Keratinocyte (primary cell): ENCODE data around the gene BEGAIN. TPM values are rescaled to one million over a fixed set of nuclear protein-coding genes. Genes with fewer than 3 reads are reported as not detected.

Experiments
- DNase-seq: peaks from one replicate; pipeline ENCODE4 v3.0.0-alpha.2; 2011; ENCODE audit warnings: low read depth, missing footprints, low spot score
- FAIRE-seq: peaks from 2 replicates; lab custom pipeline; 2011; peaks lifted over from hg19 to GRCh38; lab: Jason Lieb, UNC
- H2AFZ ChIP-seq: 2 replicates; pipeline ENCODE4 v1.6.0; 2012; ENCODE audit warnings: low read length, control low read depth, inconsistent platforms; ENCODE audit not compliant: control insufficient read depth
- H3K27ac ChIP-seq: 2 replicates; pipeline ENCODE4 v1.5.1; 2011; ENCODE audit warnings: low read length; ENCODE audit not compliant: control insufficient read depth, insufficient read depth
- H3K27me3 ChIP-seq: 3 replicates; pipeline ENCODE4 v1.6.0; 2011; ENCODE audit warnings: low read length; ENCODE audit not compliant: control insufficient read depth, insufficient read depth; ENCODE audit errors: extremely low read depth
- H3K36me3 ChIP-seq, 2 experiments: 2 replicates in 1 of 2; 3 replicates in 1 of 2; pipeline ENCODE4 v1.5.1; 2011; ENCODE audit warnings: low read length in 2 of 2, mild to moderate bottlenecking in 1 of 2; ENCODE audit not compliant: control insufficient read depth in 2 of 2, insufficient read depth in 2 of 2; ENCODE audit errors: extremely low read depth in 1 of 2
- H3K4me1 ChIP-seq: 3 replicates; pipeline ENCODE4 v1.5.1; 2011; ENCODE audit warnings: low read length; ENCODE audit not compliant: control insufficient read depth, insufficient read depth; ENCODE audit errors: extremely low read depth
- H3K4me2 ChIP-seq: 3 replicates; pipeline ENCODE4 v1.6.0; 2011; ENCODE audit warnings: low read depth, low read length; ENCODE audit not compliant: control insufficient read depth, insufficient read depth; ENCODE audit errors: extremely low read depth
- H3K4me3 ChIP-seq, 3 experiments: fragments of 200-600 bp in 1 of 3; sonication (generic) in 1 of 3; 2 replicates in 2 of 3; 3 replicates in 1 of 3; pipeline ENCODE4 v1.5.1; 2011 to 2016; ENCODE audit warnings: low read length in 3 of 3, mild to moderate bottlenecking in 3 of 3, control low read depth in 2 of 3, inconsistent platforms in 1 of 3, low read depth in 1 of 3, mixed read lengths in 1 of 3, mixed run types in 1 of 3, moderate library complexity in 1 of 3; ENCODE audit not compliant: control insufficient read depth in 2 of 3, insufficient read depth in 2 of 3; ENCODE audit errors: extremely low read depth in 1 of 3
- H3K79me2 ChIP-seq: 2 replicates; pipeline ENCODE4 v1.6.0; 2012; ENCODE audit warnings: low read length; ENCODE audit not compliant: control insufficient read depth, insufficient read depth
- H3K9ac ChIP-seq: 3 replicates; pipeline ENCODE4 v1.6.0; 2011; ENCODE audit warnings: low read length; ENCODE audit not compliant: control insufficient read depth, insufficient read depth; ENCODE audit errors: extremely low read depth
- H3K9me1 ChIP-seq: 3 replicates; pipeline ENCODE4 v1.6.0; 2011; ENCODE audit warnings: low read length; ENCODE audit not compliant: control insufficient read depth, insufficient read depth; ENCODE audit errors: extremely low read depth
- H3K9me3 ChIP-seq: 2 replicates; pipeline ENCODE4 v1.5.1; 2012; ENCODE audit warnings: low read depth, low read length; ENCODE audit not compliant: control insufficient read depth
- H4K20me1 ChIP-seq: 3 replicates; pipeline ENCODE4 v1.6.0; 2011; ENCODE audit warnings: low read length; ENCODE audit not compliant: control insufficient read depth, insufficient read depth; ENCODE audit errors: extremely low read depth
- EZH2 ChIP-seq: IDR thresholded peaks from one replicate; pipeline ENCODE4 v1.6.1; 2012; ENCODE audit warnings: inconsistent platforms, mild to moderate bottlenecking, low read length, moderate library complexity
- dilution Hi-C: fragments of 300-500 bp; cut with MboI; formaldehyde crosslinking; loops from one replicate; pipeline ENCODE4 v1.7.0; 2020; ENCODE audit warnings: low sequenced_read_pairs; ENCODE audit not compliant: extremely low pct_ligation_motif_present
- polyA plus RNA-seq, 5 experiments: library from polyadenylated mRNA; depleted of rRNA in 3 of 5; stranded (reverse) in 3 of 5; stranded (forward) in 1 of 5; unstranded in 1 of 5; fragments of >200 nt; gene quantifications; 1 replicate in 1 of 5; 2 replicates in 3 of 5; 3 replicates in 1 of 5; pipeline versions ENCODE4 v1.2.1 to v1.2.3, GENCODE V29; 2011 to 2012; ENCODE audit warnings: missing spikeins in 2 of 5, low read depth in 1 of 5, low replicate concordance in 1 of 5
- TF ChIP-seq, protein P1 (sequence below), 3 experiments: IDR thresholded peaks in 1 of 3; conservative IDR thresholded peaks in 1 of 3; optimal IDR thresholded peaks in 1 of 3; 2 replicates in 2 of 3; 3 replicates in 1 of 3; pipeline versions ENCODE3 to v1.5.1; 2011; ENCODE audit warnings: low read length in 3 of 3, mild to moderate bottlenecking in 3 of 3, moderate library complexity in 2 of 3, control low read depth in 1 of 3, inconsistent platforms in 1 of 3; ENCODE audit not compliant: insufficient read depth in 2 of 3; ENCODE audit errors: extremely low read depth in 1 of 3

Gene BEGAIN
- polyA plus RNA-seq, 1 donor (not counting 4 experiments of a cell fraction or from before 2014, with no cell fraction given) = 0.25 TPM

DNA sequence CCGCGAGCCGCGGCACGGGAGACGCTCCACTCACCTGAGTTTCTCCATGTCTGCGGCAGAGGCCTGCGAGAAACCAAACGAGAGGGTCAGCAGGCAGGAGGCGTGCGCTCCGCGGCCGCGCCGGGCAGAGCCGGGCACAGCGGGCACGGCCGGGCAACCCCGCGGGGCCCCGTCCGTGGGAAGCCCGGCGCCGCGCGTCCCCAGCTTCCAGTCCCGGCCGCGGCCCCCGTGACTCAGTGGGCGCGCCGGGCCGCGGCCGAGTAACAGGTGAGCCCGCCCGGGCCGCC is 19.4 kb downstream of the BEGAIN start:
- Histone ChIP-seq H3K27me3 (peaks cover 50% of the 10 kb centered on the region), H3K9me1 (no peaks in the 10 kb centered on the region), H3K27ac (no peak overlapping the region), H2AFZ (no peak overlapping the region), H3K4me2 (peak overlapping the region; percentile 37), H3K79me2 (no peaks in the 10 kb centered on the region), H3K4me3 (no peak overlapping the region), H3K9ac (no peak overlapping the region), H3K4me1 (no peaks in the 10 kb centered on the region), H3K36me3 (no peaks in the 10 kb centered on the region), H4K20me1 (no peaks in the 10 kb centered on the region), H3K9me3 (no peaks in the 10 kb centered on the region)
- no peak for FAIRE-seq
- no peak for DNase-seq
- dilution Hi-C loops = no loop called here
- TF ChIP-seq, protein P1, sequence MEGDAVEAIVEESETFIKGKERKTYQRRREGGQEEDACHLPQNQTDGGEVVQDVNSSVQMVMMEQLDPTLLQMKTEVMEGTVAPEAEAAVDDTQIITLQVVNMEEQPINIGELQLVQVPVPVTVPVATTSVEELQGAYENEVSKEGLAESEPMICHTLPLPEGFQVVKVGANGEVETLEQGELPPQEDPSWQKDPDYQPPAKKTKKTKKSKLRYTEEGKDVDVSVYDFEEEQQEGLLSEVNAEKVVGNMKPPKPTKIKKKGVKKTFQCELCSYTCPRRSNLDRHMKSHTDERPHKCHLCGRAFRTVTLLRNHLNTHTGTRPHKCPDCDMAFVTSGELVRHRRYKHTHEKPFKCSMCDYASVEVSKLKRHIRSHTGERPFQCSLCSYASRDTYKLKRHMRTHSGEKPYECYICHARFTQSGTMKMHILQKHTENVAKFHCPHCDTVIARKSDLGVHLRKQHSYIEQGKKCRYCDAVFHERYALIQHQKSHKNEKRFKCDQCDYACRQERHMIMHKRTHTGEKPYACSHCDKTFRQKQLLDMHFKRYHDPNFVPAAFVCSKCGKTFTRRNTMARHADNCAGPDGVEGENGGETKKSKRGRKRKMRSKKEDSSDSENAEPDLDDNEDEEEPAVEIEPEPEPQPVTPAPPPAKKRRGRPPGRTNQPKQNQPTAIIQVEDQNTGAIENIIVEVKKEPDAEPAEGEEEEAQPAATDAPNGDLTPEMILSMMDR (optimal IDR thresholded peaks at IDR 0.05 in 1 of 3, IDR thresholded peaks at IDR 0.05 in 1 of 3, conservative IDR thresholded peaks at IDR 0.05 in 1 of 3; ENCODE audit: extremely low read depth in 1 of 3, insufficient read depth in 2 of 3, low read length in 3 of 3) = no peak
- no peak for TF ChIP-seq EZH2

DNA sequence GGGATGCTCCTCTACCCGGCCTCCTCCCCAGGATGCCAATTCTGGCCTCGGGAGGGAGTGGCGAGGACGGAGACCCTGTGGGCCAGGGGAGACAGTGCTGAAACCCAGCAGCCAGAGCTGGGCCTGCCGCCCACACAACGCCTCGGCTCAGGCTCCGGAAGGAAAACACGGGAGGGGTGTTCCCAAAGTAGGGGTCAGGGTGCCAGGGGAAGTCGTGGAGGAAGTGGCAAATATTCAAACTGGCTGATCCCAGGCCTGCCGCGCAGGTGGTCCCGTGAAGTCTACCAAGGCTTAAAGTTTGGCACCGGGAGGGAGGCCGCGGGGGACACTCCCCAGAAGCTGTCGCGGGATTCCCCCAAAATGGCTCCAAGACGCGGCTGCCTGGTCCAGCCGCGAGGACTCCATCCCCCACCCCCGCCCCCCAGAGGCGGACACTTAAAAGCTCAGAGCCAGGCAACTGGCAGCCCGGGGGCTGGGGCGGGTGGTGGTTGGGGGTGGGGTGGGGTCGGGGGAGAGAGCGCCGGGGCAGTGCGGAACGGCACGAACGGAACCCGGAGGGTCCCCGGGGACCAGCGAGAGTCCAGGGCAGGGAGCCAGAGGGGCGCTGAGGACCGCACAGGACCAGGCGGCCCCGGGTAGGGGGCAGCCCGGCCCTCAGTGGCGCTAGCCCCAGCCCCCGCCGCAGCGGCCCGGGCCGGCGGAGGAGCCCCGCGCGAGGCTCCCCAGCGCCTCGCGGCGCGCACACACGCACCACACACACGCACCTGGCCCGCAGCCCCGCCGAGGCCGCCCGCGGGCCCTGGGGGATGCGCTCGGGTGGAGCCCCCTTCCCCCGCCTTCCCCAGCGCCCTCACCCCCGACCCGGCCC is 20.0 kb downstream of the BEGAIN start:
- Histone ChIP-seq H3K27me3 (peaks cover 50% of the 10 kb centered on the region), H2AFZ (no peak overlapping the region), H3K79me2 (no peaks in the 10 kb centered on the region), H3K9me3 (no peaks in the 10 kb centered on the region), H3K27ac (no peak overlapping the region), H3K36me3 (no peaks in the 10 kb centered on the region), H4K20me1 (no peaks in the 10 kb centered on the region), H3K4me1 (no peaks in the 10 kb centered on the region), H3K9ac (no peak overlapping the region), H3K4me3 (no peak overlapping the region), H3K4me2 (peak overlapping the region; percentile 41), H3K9me1 (no peaks in the 10 kb centered on the region)
- FAIRE-seq (no peak), DNase-seq (no peak)
- peak; percentile 61 for TF ChIP-seq EZH2
- TF ChIP-seq, protein P1 (optimal IDR thresholded peaks at IDR 0.05 in 1 of 3, IDR thresholded peaks at IDR 0.05 in 1 of 3, conservative IDR thresholded peaks at IDR 0.05 in 1 of 3; ENCODE audit: extremely low read depth in 1 of 3, insufficient read depth in 2 of 3, low read length in 3 of 3) = no peak
- dilution Hi-C loops = no loop called here
